K562 (cell line): Measurements from ENCODE around the gene ANKRD23. TPM values are rescaled to one million over a fixed set of nuclear protein-coding genes. Genes with fewer than 3 reads are reported as not detected.

Experiments used
- microRNA counts: library from miRNA; unstranded; fragments of <30 nt; microRNA quantifications from one replicate; lab custom pipeline; 2016
- microRNA-seq: library from miRNA; unstranded; fragments of <30 nt; microRNA quantifications from one replicate; pipeline ENCODE4, GENCODE V29; 2018; ENCODE audit warnings: borderline microRNAs expressed
- polyA plus RNA-seq, 8 experiments: library from polyadenylated mRNA; depleted of rRNA in 4 of 8; stranded (reverse) in 5 of 8; unstranded in 3 of 8; fragments of >200 nt; fragmentation: Nextera tagmentation in 2 of 8; fragmentation: Illumina TruSeq in 1 of 8; extraction: Ambion mirVana in 2 of 8; extraction: Trizol in 1 of 8; gene quantifications; 2 replicates each; pipeline versions ENCODE4 v1.2.1 to v1.2.3, GENCODE V29; 2011 to 2014; ENCODE audit warnings: inconsistent platforms in 1 of 8, missing spikeins in 1 of 8
- small RNA-seq: library from RNA; depleted of rRNA; stranded (forward); fragments of <200 nt; gene quantifications from one replicate; pipeline ENCODE3, GENCODE V24; 2014
- total RNA-seq, 7 experiments: library from RNA; depleted of rRNA in 6 of 7; stranded (reverse); fragments of >200 nt in 6 of 7; fragmentation: Illumina TruSeq in 2 of 7; extraction: Trizol in 2 of 7; gene quantifications; 2 replicates each; pipeline versions ENCODE4 v1.2.1 to v1.2.3, GENCODE V29; 2011 to 2021; ENCODE audit warnings: low replicate concordance in 1 of 7

Gene ANKRD23
- total and polyA plus RNA-seq, 9 of the 15 experiments (the other 6 are each of a cell fraction or from before 2014, with no cell fraction given): 0.32 to 4.8 (median 2.8) TPM

MicroRNAs encoded within 50 kb of the gene (microRNA counts, 767-probe panel; counts per million panel counts)
- microRNA hsa-miR-3127-5p (lab: Ali Mortazavi, UCI): 499 counts per million, percentile 9 among the panel's probes with 10 or more counts

Small RNA genes within 50 kb of the gene (microRNA-seq; reads per million reads assigned to microRNA genes)
- gene MIR3127: 2.0 reads per million, percentile 27 among the genes with 10 or more reads in this experiment

Small RNA genes within 50 kb of the gene (small RNA-seq; reads per million reads assigned to genes)
- gene MIR3127: 0.55 reads per million, percentile 28 among the genes with 10 or more reads in this experiment

Other genes starting within 250 kb of the ANKRD23 start
Only the 7 nearest of the 8 such genes appear.
- not detected in 2 replicates for gene FER1L5, start 201.3 kb downstream of the ANKRD23 start, total RNA-seq (2014; rRNA removed)
- gene FER1L5, start 201.3 kb downstream of the ANKRD23 start, total RNA-seq (2014; rRNA removed; fragmentation: Illumina TruSeq; extraction: Trizol): not detected in 2 replicates
- not detected in 2 replicates for gene FER1L5, start 201.3 kb downstream of the ANKRD23 start, total RNA-seq (2015; rRNA removed; fragmentation: Illumina TruSeq; extraction: Trizol)
- not detected in 2 replicates for gene FER1L5, start 201.3 kb downstream of the ANKRD23 start, total RNA-seq (2021)
- 0.01 TPM in 1 of 2 replicates, not detected in the other for gene FER1L5, start 201.3 kb downstream of the ANKRD23 start, polyA plus RNA-seq (2011; rRNA removed)
- not detected in 2 replicates for gene FER1L5, start 201.3 kb downstream of the ANKRD23 start, polyA plus RNA-seq (2014; fragmentation: Illumina TruSeq; extraction: Trizol)
- gene FER1L5, start 201.3 kb downstream of the ANKRD23 start, polyA plus RNA-seq (2014; fragmentation: Nextera tagmentation; extraction: Ambion mirVana): under 1 TPM; 0.01 TPM
- gene FER1L5, start 201.3 kb downstream of the ANKRD23 start, polyA plus RNA-seq (2014; rRNA removed): not detected in 2 replicates
- 7.2 and 11.0 TPM in 2 replicates for gene LMAN2L, start 104.0 kb downstream of the ANKRD23 start, total RNA-seq (2014; rRNA removed)
- 10.0 and 10.8 TPM in 2 replicates for gene LMAN2L, start 104.0 kb downstream of the ANKRD23 start, total RNA-seq (2014; rRNA removed; fragmentation: Illumina TruSeq; extraction: Trizol)
- 12.3 and 13.1 TPM in 2 replicates for gene LMAN2L, start 104.0 kb downstream of the ANKRD23 start, total RNA-seq (2015; rRNA removed; fragmentation: Illumina TruSeq; extraction: Trizol)
- gene LMAN2L, start 104.0 kb downstream of the ANKRD23 start, total RNA-seq (2021): 9.2 and 9.8 TPM in 2 replicates
- 14.7 and 17.7 TPM in 2 replicates for gene LMAN2L, start 104.0 kb downstream of the ANKRD23 start, polyA plus RNA-seq (2011; rRNA removed)
- gene LMAN2L, start 104.0 kb downstream of the ANKRD23 start, polyA plus RNA-seq (2014; fragmentation: Illumina TruSeq; extraction: Trizol): 10.2 and 12.5 TPM in 2 replicates
- gene LMAN2L, start 104.0 kb downstream of the ANKRD23 start, polyA plus RNA-seq (2014; fragmentation: Nextera tagmentation; extraction: Ambion mirVana): 10 to 100 TPM; 24.4 to 37.7 TPM
- gene LMAN2L, start 104.0 kb downstream of the ANKRD23 start, polyA plus RNA-seq (2014; rRNA removed): 9.2 and 12.2 TPM in 2 replicates
- gene CNNM4, start 83.1 kb downstream of the ANKRD23 start, total RNA-seq (2014; rRNA removed): 2.5 and 3.4 TPM in 2 replicates
- 2.3 and 2.7 TPM in 2 replicates for gene CNNM4, start 83.1 kb downstream of the ANKRD23 start, total RNA-seq (2014; rRNA removed; fragmentation: Illumina TruSeq; extraction: Trizol)
- gene CNNM4, start 83.1 kb downstream of the ANKRD23 start, total RNA-seq (2015; rRNA removed; fragmentation: Illumina TruSeq; extraction: Trizol): 2.8 TPM in 2 replicates
- 6.3 and 6.7 TPM in 2 replicates for gene CNNM4, start 83.1 kb downstream of the ANKRD23 start, total RNA-seq (2021)
- 3.4 and 6.5 TPM in 2 replicates for gene CNNM4, start 83.1 kb downstream of the ANKRD23 start, polyA plus RNA-seq (2011; rRNA removed)
- gene CNNM4, start 83.1 kb downstream of the ANKRD23 start, polyA plus RNA-seq (2014; fragmentation: Illumina TruSeq; extraction: Trizol): 5.4 and 5.8 TPM in 2 replicates
- 1 to 10 TPM in 1 of 2 experiments, under 1 TPM in 1; 0.96 to 1.4 TPM for gene CNNM4, start 83.1 kb downstream of the ANKRD23 start, polyA plus RNA-seq (2014; fragmentation: Nextera tagmentation; extraction: Ambion mirVana)
- gene CNNM4, start 83.1 kb downstream of the ANKRD23 start, polyA plus RNA-seq (2014; rRNA removed): 3.0 and 3.7 TPM in 2 replicates
- gene CNNM3, start 27.8 kb downstream of the ANKRD23 start, total RNA-seq (2014; rRNA removed): 6.0 and 7.7 TPM in 2 replicates
- 4.5 and 6.5 TPM in 2 replicates for gene CNNM3, start 27.8 kb downstream of the ANKRD23 start, total RNA-seq (2014; rRNA removed; fragmentation: Illumina TruSeq; extraction: Trizol)
- 5.6 and 7.6 TPM in 2 replicates for gene CNNM3, start 27.8 kb downstream of the ANKRD23 start, total RNA-seq (2015; rRNA removed; fragmentation: Illumina TruSeq; extraction: Trizol)
- gene CNNM3, start 27.8 kb downstream of the ANKRD23 start, total RNA-seq (2021): 16.9 TPM in 2 replicates
- gene CNNM3, start 27.8 kb downstream of the ANKRD23 start, polyA plus RNA-seq (2011; rRNA removed): 5.7 and 10.6 TPM in 2 replicates
- gene CNNM3, start 27.8 kb downstream of the ANKRD23 start, polyA plus RNA-seq (2014; fragmentation: Illumina TruSeq; extraction: Trizol): 11.7 and 11.8 TPM in 2 replicates
- 1 to 10 TPM; 1.4 to 1.6 TPM for gene CNNM3, start 27.8 kb downstream of the ANKRD23 start, polyA plus RNA-seq (2014; fragmentation: Nextera tagmentation; extraction: Ambion mirVana)
- gene CNNM3, start 27.8 kb downstream of the ANKRD23 start, polyA plus RNA-seq (2014; rRNA removed): 7.1 and 9.9 TPM in 2 replicates
- gene ANKRD39, start 14.0 kb upstream of the ANKRD23 start, total RNA-seq (2014; rRNA removed): 33.1 and 50.4 TPM in 2 replicates
- gene ANKRD39, start 14.0 kb upstream of the ANKRD23 start, total RNA-seq (2014; rRNA removed; fragmentation: Illumina TruSeq; extraction: Trizol): 5.7 and 8.2 TPM in 2 replicates
- 21.2 and 21.9 TPM in 2 replicates for gene ANKRD39, start 14.0 kb upstream of the ANKRD23 start, total RNA-seq (2015; rRNA removed; fragmentation: Illumina TruSeq; extraction: Trizol)
- gene ANKRD39, start 14.0 kb upstream of the ANKRD23 start, total RNA-seq (2021): 29.8 and 31.2 TPM in 2 replicates
- 23.8 and 33.3 TPM in 2 replicates for gene ANKRD39, start 14.0 kb upstream of the ANKRD23 start, polyA plus RNA-seq (2011; rRNA removed)
- gene ANKRD39, start 14.0 kb upstream of the ANKRD23 start, polyA plus RNA-seq (2014; fragmentation: Illumina TruSeq; extraction: Trizol): 15.0 and 22.7 TPM in 2 replicates
- 10 to 100 TPM; 16.7 to 26.0 TPM for gene ANKRD39, start 14.0 kb upstream of the ANKRD23 start, polyA plus RNA-seq (2014; fragmentation: Nextera tagmentation; extraction: Ambion mirVana)
- gene ANKRD39, start 14.0 kb upstream of the ANKRD23 start, polyA plus RNA-seq (2014; rRNA removed): 28.1 and 48.3 TPM in 2 replicates
- 28.8 and 35.6 TPM in 2 replicates for gene SEMA4C, start 26.1 kb upstream of the ANKRD23 start, total RNA-seq (2014; rRNA removed)
- gene SEMA4C, start 26.1 kb upstream of the ANKRD23 start, total RNA-seq (2014; rRNA removed; fragmentation: Illumina TruSeq; extraction: Trizol): 7.3 and 9.5 TPM in 2 replicates
- 23.9 and 24.6 TPM in 2 replicates for gene SEMA4C, start 26.1 kb upstream of the ANKRD23 start, total RNA-seq (2015; rRNA removed; fragmentation: Illumina TruSeq; extraction: Trizol)
- gene SEMA4C, start 26.1 kb upstream of the ANKRD23 start, total RNA-seq (2021): 45.2 and 54.4 TPM in 2 replicates
- gene SEMA4C, start 26.1 kb upstream of the ANKRD23 start, polyA plus RNA-seq (2011; rRNA removed): 59.7 and 110 TPM in 2 replicates
- 21.8 and 29.4 TPM in 2 replicates for gene SEMA4C, start 26.1 kb upstream of the ANKRD23 start, polyA plus RNA-seq (2014; fragmentation: Illumina TruSeq; extraction: Trizol)
- under 1 TPM; 0.32 to 0.89 TPM for gene SEMA4C, start 26.1 kb upstream of the ANKRD23 start, polyA plus RNA-seq (2014; fragmentation: Nextera tagmentation; extraction: Ambion mirVana)
- gene SEMA4C, start 26.1 kb upstream of the ANKRD23 start, polyA plus RNA-seq (2014; rRNA removed): 35.5 and 36.2 TPM in 2 replicates
- 68.1 and 118 TPM in 2 replicates for gene FAM178B, start 142.6 kb upstream of the ANKRD23 start, total RNA-seq (2014; rRNA removed)
- 10.0 and 20.6 TPM in 2 replicates for gene FAM178B, start 142.6 kb upstream of the ANKRD23 start, total RNA-seq (2014; rRNA removed; fragmentation: Illumina TruSeq; extraction: Trizol)
- gene FAM178B, start 142.6 kb upstream of the ANKRD23 start, total RNA-seq (2015; rRNA removed; fragmentation: Illumina TruSeq; extraction: Trizol): 79.9 and 82.6 TPM in 2 replicates
- 152 and 177 TPM in 2 replicates for gene FAM178B, start 142.6 kb upstream of the ANKRD23 start, total RNA-seq (2021)
- 68.4 and 788 TPM in 2 replicates for gene FAM178B, start 142.6 kb upstream of the ANKRD23 start, polyA plus RNA-seq (2011; rRNA removed)
- gene FAM178B, start 142.6 kb upstream of the ANKRD23 start, polyA plus RNA-seq (2014; fragmentation: Illumina TruSeq; extraction: Trizol): 175 and 265 TPM in 2 replicates
- 10 to 100 TPM; 19.0 to 41.5 TPM for gene FAM178B, start 142.6 kb upstream of the ANKRD23 start, polyA plus RNA-seq (2014; fragmentation: Nextera tagmentation; extraction: Ambion mirVana)
- 139 and 175 TPM in 2 replicates for gene FAM178B, start 142.6 kb upstream of the ANKRD23 start, polyA plus RNA-seq (2014; rRNA removed)